OCI-LY1 (cell line): ENCODE measurements around the gene CREB5.

Experiments used
- H2AFZ ChIP-seq: fragments of 200-600 bp; sonication (generic), shearing (Covaris generic); 2 replicates; pipeline ENCODE4 v1.6.0; 2014; ENCODE audit warnings: antibody characterized with exemption, mild to moderate bottlenecking, low read length
- H3F3A ChIP-seq: fragments of 200-600 bp; sonication (generic), shearing (Covaris generic); 2 replicates; pipeline ENCODE4 v1.6.0; 2014; ENCODE audit warnings: mild to moderate bottlenecking, antibody characterized with exemption, low read length, moderate library complexity; ENCODE audit not compliant: insufficient read depth
- H3K27ac ChIP-seq: fragments of 200-600 bp; sonication (generic); 2 replicates; pipeline ENCODE4 v1.5.1; 2014; ENCODE audit warnings: low read length, mixed run types, mild to moderate bottlenecking, low read depth; ENCODE audit not compliant: poor library complexity, severe bottlenecking
- H3K27me3 ChIP-seq: fragments of 200-600 bp; sonication (generic); 2 replicates; pipeline ENCODE4 v1.6.0; 2014; ENCODE audit warnings: antibody characterized with exemption, mild to moderate bottlenecking, low read length, moderate library complexity; ENCODE audit not compliant: insufficient read depth
- H3K36me3 ChIP-seq: fragments of 200-600 bp; sonication (generic); 2 replicates; pipeline ENCODE4 v1.6.1; 2014; ENCODE audit warnings: mild to moderate bottlenecking, antibody characterized with exemption, low read length, moderate library complexity, mixed read lengths; ENCODE audit not compliant: insufficient read depth
- H3K4me1 ChIP-seq: fragments of 200-600 bp; sonication (generic); 2 replicates; pipeline ENCODE4 v1.5.1; 2014; ENCODE audit warnings: mild to moderate bottlenecking, low read length, moderate library complexity; ENCODE audit not compliant: insufficient read depth, severe bottlenecking
- H3K4me2 ChIP-seq: fragments of 200-600 bp; sonication (generic), shearing (Covaris generic); 2 replicates; pipeline ENCODE4 v1.6.1; 2014; ENCODE audit warnings: low read length
- H3K4me3 ChIP-seq: fragments of 200-600 bp; sonication (generic); 2 replicates; pipeline ENCODE4 v1.5.1; 2014; ENCODE audit warnings: low read length, low read depth, mild to moderate bottlenecking, mixed read lengths; ENCODE audit not compliant: poor library complexity, severe bottlenecking
- H3K79me2 ChIP-seq: fragments of 200-600 bp; shearing (Covaris generic); 2 replicates; pipeline ENCODE4 v1.6.1; 2016; ENCODE audit warnings: mixed run types, low read length, mixed read lengths; ENCODE audit not compliant: insufficient read depth
- H3K9ac ChIP-seq: fragments of 200-600 bp; sonication (generic), shearing (Covaris generic); 2 replicates; pipeline ENCODE4 v1.6.1; 2014; ENCODE audit warnings: mild to moderate bottlenecking, low read length, mixed read lengths
- H3K9me2 ChIP-seq: fragments of 200-600 bp; sonication (generic), shearing (Covaris generic); 2 replicates; pipeline ENCODE4 v1.6.1; 2014; ENCODE audit warnings: low read depth, mild to moderate bottlenecking, low read length, mixed read lengths
- H3K9me3 ChIP-seq: fragments of 200-600 bp; shearing (Covaris generic); 2 replicates; pipeline ENCODE4 v1.6.1; 2014; ENCODE audit warnings: low read length, mixed read lengths
- H4K20me1 ChIP-seq: fragments of 200-600 bp; sonication (generic), shearing (Covaris generic); 2 replicates; pipeline ENCODE4 v1.6.0; 2016; ENCODE audit warnings: mild to moderate bottlenecking, low read length; ENCODE audit not compliant: insufficient read depth
- CTCF ChIP-seq: fragments of 200-600 bp; sonication (generic), shearing (Covaris generic); IDR thresholded peaks from 2 replicates; pipeline ENCODE4 v1.5.1; 2017; ENCODE audit warnings: mild to moderate bottlenecking, antibody characterized with exemption, low read length, moderate library complexity, mixed read lengths
- EZH2 ChIP-seq: fragments of 200-600 bp; sonication (generic), shearing (Covaris generic); IDR thresholded peaks from 2 replicates; pipeline ENCODE4 v1.8.0; 2017; ENCODE audit warnings: borderline replicate concordance, mixed run types, mild to moderate bottlenecking, antibody characterized with exemption, low read length, moderate library complexity, mixed read lengths

CREB5 gene

GRCh38 chr7:28774261-28774988 is 362.1 kb downstream of the CREB5 start:
- Histone ChIP-seq H3K4me1 (no peaks in the 10 kb centered on the region), H3K27ac (no peak overlapping the region), H3K9ac (no peak overlapping the region), H3K9me3 (no peaks in the 10 kb centered on the region), H3F3A (no peaks in the 10 kb centered on the region), H3K9me2 (no peaks in the 10 kb centered on the region), H3K36me3 (no peaks in the 10 kb centered on the region; the same call in 1 of the 2 replicates), H3K4me2 (no peak overlapping the region), H3K4me3 (no peak overlapping the region), H4K20me1 (no peaks in the 10 kb centered on the region), H3K79me2 (no peaks in the 10 kb centered on the region), H2AFZ (no peak overlapping the region), H3K27me3 (no peaks in the 10 kb centered on the region)
- no peak for TF ChIP-seq CTCF
- no peak for TF ChIP-seq EZH2

- no peak for TF ChIP-seq EZH2
- TF ChIP-seq CTCF: no peak
- no peak overlapping the region for H3K4me2 ChIP-seq
- no peak overlapping the region for H3K27ac ChIP-seq
- H3K4me1 ChIP-seq: no peaks in the 10 kb centered on the region
- no peaks in the 10 kb centered on the region for H3K79me2 ChIP-seq
- no peaks in the 10 kb centered on the region; the same call in 1 of the 2 replicates for H3K36me3 ChIP-seq
- H3K27me3 ChIP-seq: no peaks in the 10 kb centered on the region
- no peak overlapping the region for H3K9ac ChIP-seq
- no peaks in the 10 kb centered on the region for H3K9me2 ChIP-seq
- no peak overlapping the region for H2AFZ ChIP-seq
- no peaks in the 10 kb centered on the region for H3K9me3 ChIP-seq
- no peaks in the 10 kb centered on the region for H4K20me1 ChIP-seq
- H3F3A ChIP-seq: no peaks in the 10 kb centered on the region
- no peak overlapping the region for H3K4me3 ChIP-seq
Observed at GRCh38 chr7:28776463-28777157, 364.3 kb downstream of the CREB5 start.

- Histone ChIP-seq H3K79me2 (no peaks in the 10 kb centered on the region), H4K20me1 (no peaks in the 10 kb centered on the region), H3K4me2 (no peak overlapping the region), H3K9ac (no peak overlapping the region), H3K27me3 (no peaks in the 10 kb centered on the region), H3K36me3 (no peaks in the 10 kb centered on the region; the same call in 1 of the 2 replicates), H3K27ac (no peak overlapping the region), H3K9me2 (no peaks in the 10 kb centered on the region), H3F3A (no peaks in the 10 kb centered on the region), H3K9me3 (no peaks in the 10 kb centered on the region), H2AFZ (no peak overlapping the region), H3K4me3 (no peak overlapping the region), H3K4me1 (peaks cover 4% of the 10 kb centered on the region)
- TF ChIP-seq CTCF: no peak
- TF ChIP-seq EZH2: no peak
Observed at GRCh38 chr7:28778786-28779185, 366.5 kb downstream of the CREB5 start.
